GM12873 (cell line): ENCODE results near the gene CMYA5.

Experiments used
- CTCF ChIP-seq: IDR thresholded peaks from 2 replicates; pipeline ENCODE4 v1.5.1; 2012; ENCODE audit warnings: low read depth, mild to moderate bottlenecking, moderate library complexity, low read length, control low read depth; ENCODE audit not compliant: insufficient read depth; ENCODE audit errors: missing control alignments

Gene CMYA5

GRCh38 chr5:79705632-79706031 is 16.0 kb downstream of the CMYA5 start:
- no peak for TF ChIP-seq CTCF

GRCh38 chr5:79707535-79707934 is 17.9 kb downstream of the CMYA5 start:
- no peak for TF ChIP-seq CTCF

- TF ChIP-seq CTCF: no peak
Measured at GRCh38 chr5:79712741-79713140, 23.1 kb downstream of the CMYA5 start.

- no peak for TF ChIP-seq CTCF
Measured at GRCh38 chr5:79713727-79714126, 24.1 kb downstream of the CMYA5 start.

- no peak for TF ChIP-seq CTCF
Measured at GRCh38 chr5:79716839-79717238, 27.2 kb downstream of the CMYA5 start.

GRCh38 chr5:79720096-79720495 is 30.5 kb downstream of the CMYA5 start:
- no peak for TF ChIP-seq CTCF

- TF ChIP-seq CTCF: no peak
Measured at GRCh38 chr5:79727451-79728355, 38.1 kb downstream of the CMYA5 start.
